ENCODE measurements around the gene CNN3.

- TF ChIP-seq CTCF (conservative IDR thresholded peaks at IDR 0.05; ENCODE audit: low read depth, low read length): no peak
- no peak for TF ChIP-seq EZH2 (IDR thresholded peaks at IDR 0.05; ENCODE audit: borderline replicate concordance, low read depth, low read length, poor library complexity, severe bottlenecking)
Measured at GRCh38 chr1:94859174-94859573, 67.7 kb downstream of the CNN3 start.
